ACC112 (cell line): ENCODE results near the gene GPATCH8.
"Not testable (repeated sequence)": the region's sequence is repeated elsewhere in the genome, so short reads cannot be mapped to it uniquely, and the experiment has no call there.

Source experiments
- H2AFZ ChIP-seq: fragments of 200-600 bp; sonication (generic); one replicate; pipeline ENCODE4 v1.6.0; 2017; ENCODE audit warnings: antibody characterized with exemption, low read length; ENCODE audit not compliant: unreplicated experiment
- H3K27ac ChIP-seq: fragments of 200-600 bp; sonication (generic); 2 replicates; pipeline ENCODE4 v1.5.1; 2014; ENCODE audit warnings: low read depth, mild to moderate bottlenecking, antibody characterized with exemption, low read length, moderate library complexity
- H3K27me3 ChIP-seq: fragments of 200-600 bp; sonication (generic); 2 replicates; pipeline ENCODE4 v1.6.1; 2014; ENCODE audit warnings: mild to moderate bottlenecking, antibody characterized with exemption, low read length, moderate library complexity, mixed read lengths; ENCODE audit not compliant: insufficient read depth
- H3K36me3 ChIP-seq: fragments of 200-600 bp; sonication (generic); 2 replicates; pipeline ENCODE4 v1.6.1; 2016; ENCODE audit warnings: mild to moderate bottlenecking, antibody characterized with exemption, low read length, moderate library complexity, mixed read lengths; ENCODE audit not compliant: insufficient read depth
- H3K4me1 ChIP-seq: fragments of 200-600 bp; sonication (generic); one replicate; pipeline ENCODE4 v1.6.1; 2016; ENCODE audit warnings: low read length, mixed read lengths; ENCODE audit not compliant: insufficient read depth, unreplicated experiment, control insufficient read depth
- H3K4me3 ChIP-seq: fragments of 200-600 bp; sonication (generic); 2 replicates; pipeline ENCODE4 v1.5.1; 2014; ENCODE audit warnings: mild to moderate bottlenecking, low read depth, low read length
- H3K79me2 ChIP-seq: fragments of 200-600 bp; sonication (generic); one replicate; pipeline ENCODE4 v1.6.0; 2016; ENCODE audit warnings: low read length; ENCODE audit not compliant: control insufficient read depth, unreplicated experiment, insufficient read depth

GPATCH8 gene

DNA sequence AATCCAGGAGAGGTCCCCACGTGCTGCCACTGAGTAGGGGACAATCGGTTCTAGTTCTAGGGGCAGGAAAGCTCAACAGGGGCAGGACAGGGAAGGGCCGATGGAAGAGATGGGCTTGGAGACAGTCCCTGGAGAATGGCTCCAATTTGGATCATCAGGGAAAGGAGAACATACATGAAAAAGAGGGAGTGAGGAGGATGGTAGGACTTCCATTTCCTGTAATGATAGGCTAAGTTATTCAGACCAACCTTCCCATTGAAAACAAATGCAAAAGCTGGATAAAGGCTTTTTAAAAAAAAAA lies 20.4 kb upstream of the GPATCH8 start:
- H3K36me3 ChIP-seq = no peaks in the 10 kb centered on the region
- H3K4me1 ChIP-seq = no peaks in the 10 kb centered on the region
- H3K27me3 ChIP-seq = no peaks in the 10 kb centered on the region
- H3K79me2 ChIP-seq = no peaks in the 10 kb centered on the region
- H2AFZ ChIP-seq = peak overlapping the region; percentile 90
- H3K27ac ChIP-seq = no peak overlapping the region
- H3K4me3 ChIP-seq = no peak overlapping the region

DNA sequence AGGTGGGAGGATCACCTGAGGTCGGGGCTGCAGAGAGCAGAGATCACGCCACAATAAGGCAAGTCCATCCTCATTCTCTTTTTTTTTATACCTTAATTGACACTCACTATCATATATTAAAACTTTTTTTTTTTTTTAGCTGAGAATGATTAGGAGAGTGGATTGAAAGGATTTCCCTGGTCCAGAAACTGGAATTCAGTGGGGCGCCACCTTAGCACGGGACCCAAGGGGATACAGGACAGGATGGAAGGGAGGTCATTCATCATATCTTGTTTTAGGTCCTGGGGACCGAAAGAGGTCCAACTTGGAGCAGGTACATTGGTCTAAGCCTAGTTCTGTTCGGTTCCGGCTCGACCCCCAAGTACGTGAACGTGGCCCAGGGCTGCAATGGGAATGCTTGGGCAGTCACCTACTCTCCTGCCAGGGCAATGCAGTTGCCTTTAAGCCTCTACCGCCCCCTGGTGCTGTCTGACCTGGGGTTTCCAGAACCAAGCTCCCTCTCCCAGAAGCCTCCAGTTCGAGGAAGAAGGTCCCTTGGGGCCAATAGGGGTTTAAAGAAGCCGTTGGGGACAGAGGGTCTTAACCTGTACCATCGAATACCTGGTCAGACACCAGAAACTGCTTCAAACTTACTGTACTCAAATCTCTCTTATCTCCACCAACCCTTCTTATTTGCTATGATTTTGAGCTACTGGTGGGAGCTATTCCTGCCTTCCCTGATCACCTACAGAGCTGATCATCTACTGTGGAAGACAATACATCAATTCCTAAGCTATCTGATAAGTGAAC lies 19.9 kb upstream of the GPATCH8 start:
- peak overlapping the region; percentile 90 for H2AFZ ChIP-seq
- H3K79me2 ChIP-seq = no peaks in the 10 kb centered on the region
- no peaks in the 10 kb centered on the region for H3K36me3 ChIP-seq
- no peaks in the 10 kb centered on the region for H3K27me3 ChIP-seq
- H3K4me3 ChIP-seq = no peak overlapping the region
- H3K4me1 ChIP-seq = peaks cover 2% of the 10 kb centered on the region
- H3K27ac ChIP-seq = no peak overlapping the region

DNA sequence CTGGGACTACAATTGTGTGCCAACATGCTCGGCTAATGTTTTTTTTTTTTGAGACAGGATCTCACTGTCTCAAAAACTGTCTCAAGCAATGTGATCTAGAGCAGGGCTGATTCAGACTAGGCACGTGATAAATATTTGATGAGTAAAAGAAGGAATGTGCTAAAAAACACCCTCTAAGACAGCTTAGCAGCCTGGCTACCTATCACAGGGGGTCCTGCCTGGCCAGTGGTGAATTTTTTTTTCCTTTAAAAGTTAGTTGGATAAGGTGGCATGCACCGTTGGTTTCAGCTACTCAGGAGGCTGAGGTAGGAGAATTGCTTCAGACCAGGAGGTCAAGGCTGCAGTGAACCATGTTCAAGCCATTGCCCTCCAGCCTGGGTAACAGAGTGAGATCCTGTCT lies 14.8 kb upstream of the GPATCH8 start:
- Histone ChIP-seq H3K27ac (no peak overlapping the region), H3K4me1 (peaks cover 9% of the 10 kb centered on the region), H3K79me2 (no peaks in the 10 kb centered on the region), H3K27me3 (no peaks in the 10 kb centered on the region), H2AFZ (peak overlapping the region; percentile 89), H3K36me3 (no peaks in the 10 kb centered on the region), H3K4me3 (no peak overlapping the region)

DNA sequence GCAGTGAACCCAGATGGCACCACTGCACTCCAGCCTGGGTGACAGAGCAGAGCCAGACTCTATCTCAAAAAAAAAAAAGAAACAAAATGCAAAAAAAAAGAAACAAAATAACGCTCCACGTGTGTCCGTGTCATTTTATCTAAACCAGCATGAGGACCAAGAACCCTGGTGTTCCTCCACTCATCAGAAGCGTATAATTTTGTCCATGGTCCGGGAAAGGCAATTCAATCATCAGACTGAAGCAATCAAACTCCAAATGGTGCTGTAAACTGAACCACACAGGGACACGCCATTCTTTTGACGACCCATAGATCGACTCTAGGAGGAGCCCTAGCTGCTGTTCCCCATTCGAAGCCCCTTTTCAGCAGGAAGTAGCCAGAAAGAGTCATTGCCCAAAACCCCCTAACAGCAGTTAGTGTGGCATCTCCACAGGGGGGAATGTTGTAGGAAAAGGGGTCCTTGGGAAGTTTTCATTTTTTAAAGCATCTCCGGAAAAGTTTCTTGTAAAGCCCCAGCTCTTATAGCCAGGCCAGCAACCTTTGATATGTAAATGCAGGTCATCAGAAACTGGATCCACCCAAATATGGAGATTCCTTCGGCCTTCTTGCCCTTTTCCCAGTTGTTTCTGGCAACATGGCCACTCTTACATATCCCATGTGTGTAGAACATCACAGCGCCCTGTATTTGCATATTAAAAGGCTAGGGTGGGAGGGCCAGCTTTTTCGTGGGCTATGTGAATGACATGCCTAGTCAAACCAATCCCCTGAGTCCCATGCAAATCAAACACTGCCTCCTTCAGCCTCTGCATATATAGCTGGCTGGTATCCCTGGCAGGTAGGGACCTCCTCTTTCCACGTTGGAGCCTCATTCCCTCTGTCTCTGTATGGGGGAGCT lies 8.3 kb upstream of the GPATCH8 start:
- peak overlapping the region; percentile 60 for H2AFZ ChIP-seq

DNA sequence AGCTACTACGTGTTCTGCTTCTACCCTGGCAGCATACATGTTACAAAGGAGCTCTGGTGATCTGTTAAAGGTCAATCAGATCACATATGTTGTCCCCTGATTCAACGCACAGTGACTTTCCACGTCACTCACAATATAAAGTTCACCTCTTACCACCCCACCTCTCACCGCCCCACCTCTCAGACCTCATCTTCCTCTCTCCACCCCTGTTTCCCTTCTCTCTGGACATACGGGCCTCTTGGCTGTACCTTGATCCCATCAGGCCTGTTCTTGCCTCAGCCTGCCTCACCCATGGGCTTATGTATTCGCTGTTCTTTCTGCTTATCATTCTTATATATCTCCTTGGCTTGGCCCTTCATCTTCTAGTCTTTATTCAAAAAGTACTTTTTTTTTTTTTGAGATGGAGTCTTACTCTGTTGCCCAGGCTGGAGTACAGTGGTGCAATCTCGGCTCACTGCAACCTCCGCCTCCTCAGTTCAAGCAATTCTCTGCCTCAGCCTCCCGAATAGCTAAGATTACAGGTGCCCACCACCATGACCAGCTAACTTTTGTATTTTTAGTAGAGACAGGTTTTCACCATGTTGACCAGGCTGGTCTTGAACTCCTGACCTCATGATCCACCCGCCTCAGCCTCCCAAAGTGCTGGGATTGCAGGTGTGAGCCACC lies 3.9 kb upstream of the GPATCH8 start:
- not testable (repeated sequence) for H3K27me3 ChIP-seq

More for the DNA sequence above, 8.3 kb upstream of the GPATCH8 start:
- not testable (repeated sequence) for H3K27me3 ChIP-seq, H3K27ac ChIP-seq, H3K79me2 ChIP-seq, H3K4me3 ChIP-seq, H3K36me3 ChIP-seq, H3K4me1 ChIP-seq

DNA sequence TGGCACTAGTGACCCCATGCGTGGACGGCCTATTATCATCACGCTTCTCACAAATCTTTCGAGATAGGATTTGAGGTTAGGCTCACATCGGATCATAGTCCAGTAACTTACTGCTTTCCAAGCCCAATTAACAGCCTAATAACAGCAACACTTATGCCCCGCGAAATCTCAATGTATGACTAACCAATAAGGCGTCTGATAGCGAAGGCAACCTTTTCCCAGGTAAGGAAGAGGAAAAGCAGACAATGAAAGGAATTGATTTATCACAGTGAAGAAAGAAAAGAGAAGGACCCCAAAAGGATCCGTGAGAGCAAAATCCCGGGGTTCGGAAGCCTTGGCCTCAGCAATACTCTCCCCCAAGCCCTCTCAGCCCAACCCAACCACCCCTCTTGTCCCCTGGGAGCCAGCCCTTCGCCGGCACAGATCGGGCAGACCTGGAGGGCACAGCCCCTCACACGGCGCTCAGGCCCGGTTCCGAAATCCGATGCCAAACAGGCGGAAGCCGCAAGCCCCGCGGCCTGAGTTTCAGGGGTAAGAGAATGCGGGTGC lies 534 bp downstream of the GPATCH8 start:
- H3K27me3 ChIP-seq = no peaks in the 10 kb centered on the region
- no peaks in the 10 kb centered on the region for H3K36me3 ChIP-seq
- H3K27ac ChIP-seq = peak overlapping the region; percentile 82
- peak overlapping the region; percentile 96 for H3K4me3 ChIP-seq
- peak overlapping the region; percentile 68 for H2AFZ ChIP-seq
- peaks cover 21% of the 10 kb centered on the region for H3K4me1 ChIP-seq
- H3K79me2 ChIP-seq = peaks cover 54% of the 10 kb centered on the region

More for the DNA sequence above, 3.9 kb upstream of the GPATCH8 start:
- not testable (repeated sequence) for H3K36me3 ChIP-seq, H3K79me2 ChIP-seq, H3K4me1 ChIP-seq, H3K4me3 ChIP-seq, H3K27ac ChIP-seq, H2AFZ ChIP-seq

DNA sequence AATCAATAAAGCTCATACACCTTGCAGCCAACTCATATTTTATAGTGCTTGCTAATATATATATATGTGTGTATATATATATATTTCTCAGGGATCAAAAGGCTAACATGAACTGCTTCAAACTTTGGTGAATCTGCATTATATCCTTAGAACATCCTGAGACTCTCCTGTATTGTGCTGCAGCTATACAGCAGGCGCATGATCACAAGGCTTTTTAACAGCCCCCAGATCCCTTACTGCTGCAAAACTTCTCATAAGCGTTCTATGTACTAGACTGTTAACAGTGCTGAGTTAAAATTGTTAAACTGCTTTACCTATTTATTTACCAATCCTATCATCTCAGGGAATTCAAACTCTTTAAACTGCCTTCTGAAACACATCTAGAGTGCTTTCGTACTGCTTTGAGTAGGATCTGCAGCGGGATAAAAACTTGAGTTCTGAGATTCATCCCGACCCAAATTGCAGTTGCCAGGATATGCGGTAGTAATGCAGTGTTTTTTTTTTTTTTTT lies 1.3 kb downstream of the GPATCH8 start:
- peak overlapping the region; percentile 82; the same call in 1 of the 2 replicates for H3K27ac ChIP-seq

DNA sequence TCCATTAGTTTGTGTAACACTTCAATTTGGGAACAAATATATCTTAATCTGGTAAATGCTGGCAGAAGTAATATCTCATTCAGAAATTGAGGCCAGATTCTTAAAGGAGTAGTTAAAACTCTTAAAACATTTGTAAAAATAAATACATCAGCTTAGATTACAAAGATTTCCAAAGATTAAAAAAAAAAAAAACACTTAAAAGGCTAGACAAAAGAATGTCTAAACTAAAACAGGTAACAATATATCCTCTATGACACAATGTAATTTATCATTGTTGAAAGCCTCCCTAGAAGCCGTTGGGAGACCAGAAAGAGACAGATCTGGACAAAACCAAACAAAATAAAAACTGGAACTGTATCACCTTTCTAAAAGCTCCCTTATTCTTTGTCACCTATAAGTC lies 3.5 kb downstream of the GPATCH8 start:
- Histone ChIP-seq H3K4me1 (peaks cover 21% of the 10 kb centered on the region), H2AFZ (no peak overlapping the region), H3K79me2 (peaks cover 82% of the 10 kb centered on the region), H3K4me3 (peak overlapping the region; percentile 96), H3K27ac (no peak overlapping the region), H3K36me3 (no peaks in the 10 kb centered on the region), H3K27me3 (no peaks in the 10 kb centered on the region)

More for the DNA sequence above, 1.3 kb downstream of the GPATCH8 start:
- Histone ChIP-seq H3K4me1 (peaks cover 21% of the 10 kb centered on the region), H3K36me3 (no peaks in the 10 kb centered on the region), H3K79me2 (peaks cover 60% of the 10 kb centered on the region), H3K27me3 (no peaks in the 10 kb centered on the region), H2AFZ (no peak overlapping the region), H3K4me3 (peak overlapping the region; percentile 96)

DNA sequence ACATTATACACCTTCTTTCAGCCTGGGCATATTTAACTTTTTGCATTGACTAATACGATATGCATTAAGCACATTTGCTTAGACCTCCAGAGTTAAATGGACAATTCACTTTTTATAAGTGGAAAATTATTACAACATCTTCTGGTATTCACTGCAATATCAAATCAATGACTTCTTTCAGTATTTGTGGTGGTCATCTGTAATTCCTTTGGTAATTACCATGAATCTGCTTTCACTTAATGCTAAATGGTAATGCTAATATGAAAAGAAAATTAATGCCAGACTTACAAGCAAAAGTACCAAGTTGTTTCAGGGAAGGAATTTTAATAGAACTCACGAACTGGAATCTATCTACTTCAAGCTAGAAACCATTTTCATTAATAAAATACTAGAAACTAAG lies 6.4 kb downstream of the GPATCH8 start:
- Histone ChIP-seq H3K36me3 (no peaks in the 10 kb centered on the region), H3K27me3 (no peaks in the 10 kb centered on the region), H3K27ac (no peak overlapping the region), H3K4me1 (peaks cover 14% of the 10 kb centered on the region), H2AFZ (no peak overlapping the region), H3K4me3 (no peak overlapping the region), H3K79me2 (peaks cover 97% of the 10 kb centered on the region)

DNA sequence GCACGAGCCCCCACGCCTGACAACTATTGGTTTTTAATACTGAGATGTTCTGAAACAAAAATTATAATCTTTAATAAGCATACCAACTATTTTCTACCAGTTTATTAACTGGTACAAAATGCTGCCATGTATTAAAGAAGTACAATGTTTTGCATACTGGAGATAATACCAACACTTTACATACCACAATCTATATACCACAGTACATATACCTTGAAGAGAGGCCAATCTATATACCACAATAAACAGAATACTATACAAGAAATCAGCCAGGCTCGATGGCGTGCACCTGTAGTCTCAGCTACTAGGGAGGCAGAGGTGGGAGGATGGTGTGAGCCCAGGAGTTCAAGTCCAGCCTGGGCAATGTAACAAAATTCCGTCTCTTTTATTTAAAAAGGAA lies 9.9 kb downstream of the GPATCH8 start:
- peaks cover 3% of the 10 kb centered on the region; the same call in 1 of the 2 replicates for H3K36me3 ChIP-seq
- no peak overlapping the region for H2AFZ ChIP-seq
- H3K27ac ChIP-seq = no peak overlapping the region
- H3K4me1 ChIP-seq = no peaks in the 10 kb centered on the region
- H3K79me2 ChIP-seq = peaks cover 90% of the 10 kb centered on the region
- H3K27me3 ChIP-seq = no peaks in the 10 kb centered on the region
- H3K4me3 ChIP-seq = no peak overlapping the region
